Putamen (tissue), 1 donor: ENCODE results near the gene DNAJC11.
"Not testable (repeated sequence)": the region's sequence is repeated elsewhere in the genome, so short reads cannot be mapped to it uniquely, and the experiment has no call there.

ENCODE experiments used
- DNase-seq: peaks from one replicate; pipeline ENCODE4 v3.0.0-alpha.2; 2016; ENCODE audit warnings: low spot score

Gene DNAJC11

DNA sequence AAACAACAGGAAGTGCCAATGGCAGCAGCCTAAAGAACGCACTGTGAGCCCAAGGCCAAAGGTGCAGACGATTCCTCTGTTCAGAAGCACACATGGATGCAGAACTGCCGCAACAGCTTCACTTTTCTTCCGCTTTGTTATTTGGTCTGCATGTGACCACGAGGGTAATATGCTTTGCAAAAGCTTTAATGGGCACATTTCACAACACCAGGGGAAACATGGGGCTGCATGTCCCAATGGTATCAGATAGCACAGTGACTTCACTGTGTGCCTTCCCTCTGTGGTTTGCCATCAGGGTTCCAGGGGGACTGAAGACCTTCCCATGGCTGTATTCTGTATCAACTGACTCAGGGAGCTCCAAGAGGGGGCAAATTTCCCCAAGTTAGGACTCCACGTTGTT lies 48.6 kb downstream of the DNAJC11 start:
- DNase-seq, result no peak

DNA sequence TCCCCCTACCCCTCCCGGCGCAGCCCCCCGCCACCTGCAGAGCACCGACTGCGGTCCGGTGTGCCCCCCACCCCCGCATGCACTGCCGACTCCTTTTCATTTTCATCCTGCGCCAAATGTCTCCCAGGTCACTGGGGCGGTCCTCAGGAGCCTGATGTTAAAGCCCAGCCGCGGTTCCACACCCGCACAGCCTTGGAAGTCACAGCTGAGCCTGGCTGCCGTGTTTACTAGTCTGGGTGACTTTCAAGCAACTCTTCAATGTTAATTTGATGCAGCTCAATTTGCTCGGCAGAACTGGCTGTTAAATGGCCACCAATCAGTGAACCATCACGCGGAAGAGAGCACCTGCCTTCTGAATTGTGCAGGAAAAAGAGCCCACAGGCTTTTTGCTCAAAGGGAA lies 49.7 kb downstream of the DNAJC11 start:
- no peak for DNase-seq

DNA sequence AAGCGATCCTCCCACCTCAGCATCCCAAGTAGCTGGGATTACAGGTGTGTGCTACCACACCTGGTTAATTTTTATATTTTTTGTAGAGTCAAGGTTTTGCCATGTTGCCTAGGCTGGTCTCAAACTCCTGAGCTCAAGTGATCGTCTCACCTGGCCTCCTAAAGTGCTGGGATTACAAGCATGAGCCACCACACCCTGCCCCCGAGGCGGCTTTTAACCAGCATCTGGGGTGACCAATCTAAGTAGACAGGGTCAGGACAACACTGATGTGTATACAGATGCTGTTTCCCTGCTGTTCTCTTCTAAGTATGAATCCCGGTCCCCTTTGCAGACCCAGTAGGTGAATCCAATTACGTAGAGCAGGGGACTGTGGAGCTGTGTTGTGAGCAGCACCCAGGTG lies 53.1 kb downstream of the DNAJC11 start:
- no peak for DNase-seq

DNA sequence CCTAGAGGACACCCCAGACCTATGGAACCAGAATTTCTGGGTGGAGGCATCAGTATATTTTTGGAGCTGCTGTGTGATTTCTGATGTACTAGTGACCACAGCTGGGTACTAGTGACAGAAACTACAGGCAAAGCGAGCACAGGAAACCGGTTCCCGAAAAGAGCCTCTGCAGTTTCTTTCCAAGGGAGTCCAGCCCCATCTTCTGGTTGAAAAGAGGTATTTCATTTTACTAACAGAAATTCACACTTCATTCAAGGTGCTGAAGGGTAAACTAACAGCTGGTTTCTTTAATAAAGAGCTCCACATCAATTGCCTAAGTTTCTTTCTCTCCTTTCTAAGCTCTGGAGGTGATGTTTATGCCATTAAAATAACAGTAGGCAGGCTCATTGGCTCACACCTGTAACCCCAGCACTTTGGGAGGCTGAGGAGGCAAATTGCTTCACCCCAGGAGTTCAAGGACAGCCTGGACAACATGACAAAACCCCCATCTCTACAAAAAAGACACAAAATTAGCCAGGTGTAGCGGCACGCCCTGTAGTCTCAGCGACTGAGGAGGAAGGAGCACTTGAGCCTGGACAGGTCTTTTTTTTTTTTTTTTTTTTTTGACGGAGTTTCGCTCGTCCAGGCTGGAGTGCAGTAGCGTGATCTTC lies 55.0 kb downstream of the DNAJC11 start:
- peak; percentile 40 for DNase-seq

DNA sequence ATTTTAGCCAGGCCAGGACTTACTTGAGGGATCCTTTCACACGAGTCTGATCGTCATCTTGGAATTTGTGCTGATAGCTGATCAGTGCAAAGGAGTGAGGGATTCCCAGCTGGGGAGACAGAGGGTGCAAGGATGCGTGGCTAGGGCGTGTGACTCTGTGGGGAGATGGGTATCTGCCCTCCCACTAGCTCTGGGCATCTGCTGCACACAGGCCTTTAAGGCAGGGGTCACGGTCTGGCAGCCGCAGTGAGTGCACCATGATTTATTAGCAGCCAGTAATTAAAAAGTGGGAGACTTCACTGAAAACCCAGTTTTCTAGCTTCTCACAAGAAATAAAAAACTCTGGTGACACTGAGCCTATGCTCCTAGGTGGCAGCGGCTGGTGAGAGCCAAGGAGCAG lies 56.6 kb downstream of the DNAJC11 start:
- no peak for DNase-seq

DNA sequence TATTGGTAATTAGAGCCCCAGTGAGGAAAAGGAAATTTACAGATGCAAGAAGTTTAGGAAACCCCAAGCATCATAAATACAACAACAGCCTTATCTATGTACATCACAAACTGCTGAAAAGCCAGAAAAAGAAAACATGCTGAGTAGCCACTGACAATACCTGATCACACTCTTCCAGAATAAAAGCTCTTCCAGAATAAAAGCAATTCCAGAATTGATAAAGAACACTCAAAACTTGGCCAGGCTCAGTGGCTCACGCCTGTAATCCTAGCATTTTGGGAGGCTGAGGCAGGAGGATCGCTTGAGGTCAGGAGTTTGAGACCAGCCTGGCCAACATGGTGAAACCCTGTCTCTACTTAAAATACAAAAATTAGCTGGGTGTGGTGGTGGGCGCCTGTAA lies 60.7 kb downstream of the DNAJC11 start:
- DNase-seq, result not testable (repeated sequence)

DNA sequence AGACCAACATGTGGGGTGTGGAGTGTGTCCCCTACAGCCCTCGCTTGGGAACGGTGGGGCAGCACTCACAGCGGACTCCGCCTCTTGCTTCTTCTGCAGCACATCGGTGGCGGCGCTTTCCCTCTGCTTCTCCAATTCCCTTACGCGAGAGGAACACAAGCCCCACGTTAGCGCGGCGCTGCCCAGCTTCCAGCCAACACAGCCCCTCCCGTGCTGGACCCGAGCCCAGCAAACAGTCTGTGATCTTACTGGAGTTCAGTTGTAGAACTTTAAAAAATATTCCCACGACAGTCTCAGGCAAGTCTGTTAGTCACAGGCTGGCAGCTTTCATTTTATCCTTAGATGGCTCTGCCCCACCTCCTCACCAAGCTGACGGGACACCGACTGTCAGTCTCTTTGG lies 63.4 kb downstream of the DNAJC11 start:
- peak; percentile 52 for DNase-seq

DNA sequence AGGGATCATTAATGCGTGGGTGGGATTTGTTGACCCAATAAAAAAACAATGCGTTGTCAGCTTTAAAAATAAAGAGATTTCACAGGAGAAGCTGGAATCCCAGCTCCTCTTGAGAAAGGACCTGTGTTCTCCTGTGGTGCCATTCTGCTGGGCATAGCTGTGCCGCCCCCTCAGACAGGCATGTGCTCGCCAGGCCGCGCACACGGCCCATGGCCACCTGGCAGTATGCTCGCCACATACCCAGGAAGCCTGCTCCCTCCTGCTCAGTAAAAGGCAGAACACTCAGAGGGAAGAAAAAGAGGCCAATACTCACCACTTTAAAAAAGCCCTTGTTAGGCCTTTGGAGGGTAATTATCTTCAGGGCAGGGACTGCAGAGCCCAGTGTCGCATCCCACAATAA lies 63.8 kb downstream of the DNAJC11 start:
- DNase-seq, result no peak

DNA sequence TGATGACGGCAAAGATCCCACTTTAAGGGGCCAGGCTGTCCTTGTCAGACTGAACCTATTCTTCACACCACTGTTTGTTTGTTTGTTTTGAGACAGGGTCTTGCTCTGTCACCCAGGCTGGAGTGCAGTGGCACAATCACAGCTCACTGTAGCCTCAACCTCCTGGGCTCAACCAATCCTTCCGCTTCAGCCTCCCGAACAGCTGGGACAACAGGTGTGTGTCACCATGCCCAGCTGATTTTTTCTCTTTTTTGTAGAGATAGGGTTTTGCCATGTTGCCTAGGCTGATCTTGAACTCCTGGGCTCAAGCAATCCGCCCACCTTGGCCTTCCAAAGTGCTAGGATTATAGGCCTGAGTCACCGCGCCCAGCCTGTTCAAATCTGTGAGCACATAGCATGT lies 64.8 kb downstream of the DNAJC11 start:
- DNase-seq, result not testable (repeated sequence)

DNA sequence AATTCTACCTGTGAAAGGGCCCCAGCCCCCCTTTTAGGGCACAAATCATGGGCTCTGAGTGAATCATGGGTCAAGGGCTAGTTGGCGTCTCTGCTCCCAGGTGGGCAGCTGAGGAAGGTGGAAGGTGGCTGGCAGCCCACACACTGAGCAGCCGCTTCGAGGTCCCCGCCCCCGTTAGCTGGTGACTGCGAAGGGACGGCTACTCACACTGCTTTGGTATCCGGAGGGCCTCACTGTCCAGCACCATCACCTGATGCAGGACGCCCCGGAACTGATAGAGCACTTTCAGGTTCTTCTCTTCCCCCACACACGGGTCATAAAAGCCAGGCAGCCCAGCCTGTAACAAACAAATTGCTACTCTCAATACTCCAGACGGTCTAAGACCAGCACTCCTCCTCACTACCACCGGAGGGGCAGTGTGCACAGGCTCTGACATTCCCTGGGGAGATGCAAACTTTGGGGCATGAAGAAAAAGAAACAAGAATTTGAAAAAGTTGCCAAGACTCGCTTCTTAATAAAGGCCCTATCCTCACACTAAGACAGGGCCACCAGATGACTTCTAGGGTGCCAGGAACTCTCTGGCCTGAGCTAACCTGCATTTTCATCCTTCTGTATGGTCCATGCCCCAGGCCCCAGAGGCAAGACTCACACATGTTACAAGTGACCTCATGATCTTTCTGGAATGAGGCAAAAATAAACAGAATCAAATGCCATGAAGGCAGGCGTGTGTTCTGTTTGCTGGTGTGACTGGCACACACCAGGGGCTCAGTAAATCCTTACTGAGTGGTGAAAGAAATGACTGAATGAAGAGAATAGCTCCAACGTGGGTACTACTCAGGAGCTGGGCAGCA lies 65.5 kb downstream of the DNAJC11 start:
- DNase-seq, result no peak

DNA sequence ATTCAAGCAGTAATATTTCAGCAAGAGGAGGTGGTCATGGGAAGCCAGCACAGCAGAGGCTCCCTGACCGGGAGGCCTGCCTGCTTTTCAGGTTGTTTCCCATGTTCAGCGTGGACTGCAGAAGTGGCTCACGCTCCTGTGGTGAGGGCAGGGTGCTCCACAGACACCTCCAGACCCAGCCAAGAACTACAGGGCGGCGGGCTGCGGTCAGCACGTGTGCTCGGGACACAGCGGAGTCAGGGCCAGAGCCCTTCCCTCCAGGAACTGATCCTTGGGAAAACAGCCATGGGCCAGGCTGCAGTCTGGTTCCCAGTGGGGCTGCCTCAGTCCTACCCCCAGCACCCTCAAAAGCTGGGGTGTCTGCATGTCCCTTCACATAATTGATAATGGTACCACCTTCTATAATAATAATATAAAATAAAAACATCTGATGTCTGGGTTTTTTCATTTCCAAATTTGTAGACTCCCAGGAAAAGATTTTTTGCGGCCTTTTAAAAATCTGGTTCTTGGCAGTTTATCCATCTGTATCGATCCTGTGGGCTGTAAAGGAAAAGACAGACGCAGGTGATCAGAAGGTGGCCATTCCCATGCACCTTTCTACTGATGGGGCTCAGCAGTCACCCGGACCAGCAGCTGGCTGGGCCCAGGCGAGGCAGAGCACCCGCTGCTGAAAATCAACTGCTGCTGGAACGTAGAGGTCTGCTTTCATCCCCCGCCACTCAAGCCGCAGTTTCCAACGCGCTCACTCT lies 66.3 kb downstream of the DNAJC11 start:
- no peak for DNase-seq

DNA sequence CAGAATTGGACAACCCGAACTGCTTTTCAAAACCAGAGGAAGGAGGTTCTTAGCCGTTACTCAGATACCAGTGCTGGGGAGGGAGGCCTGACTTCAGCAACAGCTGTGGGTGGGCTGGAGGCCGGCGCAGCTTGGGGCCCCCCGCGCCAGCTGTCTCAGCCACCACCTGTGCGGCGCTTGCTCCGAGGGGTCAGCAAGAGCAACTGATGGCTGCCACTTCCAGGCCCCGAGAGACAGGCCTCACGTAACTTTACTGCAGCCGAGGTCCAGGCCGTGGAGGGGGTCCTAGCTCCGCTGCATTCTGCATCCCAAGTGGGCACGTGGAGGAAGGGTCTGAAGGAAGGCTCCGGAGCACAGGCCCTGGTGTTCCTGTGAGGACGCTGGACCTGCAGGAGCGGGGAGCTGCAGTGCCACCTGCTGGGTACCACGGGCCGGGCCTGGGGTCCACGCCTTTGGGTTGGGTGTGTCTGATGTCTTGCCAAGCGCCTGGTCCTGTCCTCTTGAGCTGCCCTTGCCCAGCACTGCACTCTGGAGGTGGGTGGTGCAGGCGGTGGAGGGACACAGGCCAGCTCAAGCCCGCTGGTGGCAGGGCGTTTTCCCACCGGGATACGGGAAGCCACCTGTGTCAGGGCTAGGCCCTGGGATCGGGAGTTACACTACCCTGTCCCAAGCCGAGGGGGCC lies 67.1 kb downstream of the DNAJC11 start:
- no peak for DNase-seq

DNA sequence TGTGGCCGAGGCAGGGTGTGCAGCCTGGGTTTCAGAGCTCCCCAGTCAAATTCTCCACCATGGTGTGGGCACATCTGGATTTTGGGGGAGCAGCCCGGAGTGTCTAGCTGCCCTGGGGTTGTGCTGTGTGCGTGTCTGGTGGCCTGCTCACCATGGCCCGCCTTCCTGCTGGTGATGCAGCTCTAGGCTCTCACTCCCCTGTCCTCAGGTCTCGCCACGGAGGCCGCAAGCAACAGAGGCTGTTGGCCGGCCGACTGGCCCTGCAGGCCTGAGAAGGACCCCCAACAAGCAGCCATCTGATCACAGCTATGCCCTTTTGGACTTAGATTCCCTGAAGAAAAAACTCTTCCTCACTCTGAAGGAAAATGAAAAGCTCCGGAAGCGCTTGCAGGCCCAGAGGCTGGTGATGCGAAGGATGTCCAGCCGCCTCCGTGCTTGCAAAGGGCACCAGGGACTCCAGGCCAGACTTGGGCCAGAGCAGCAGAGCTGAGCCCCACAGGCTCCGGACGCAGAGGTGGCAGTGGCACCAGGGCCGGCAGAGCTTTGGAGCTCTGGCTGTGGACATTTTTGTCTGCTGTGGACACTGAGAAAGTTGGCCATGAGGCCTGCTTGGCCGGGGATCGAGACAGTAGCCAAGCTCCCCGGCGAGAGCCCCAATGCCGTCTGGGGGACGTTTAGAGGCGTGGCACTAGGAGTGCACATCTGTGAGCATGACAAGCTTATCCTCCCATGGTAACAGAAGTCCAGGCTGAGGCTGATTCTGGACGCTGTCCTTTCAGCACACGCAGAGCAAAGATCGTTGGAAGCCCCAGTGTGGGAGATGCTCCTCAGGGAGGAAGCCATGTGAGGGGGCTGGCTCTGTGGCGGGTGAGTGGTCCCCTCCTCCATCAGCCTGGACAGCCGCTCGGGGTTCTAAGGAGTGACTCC lies 68.8 kb downstream of the DNAJC11 start:
- no peak for DNase-seq

DNA sequence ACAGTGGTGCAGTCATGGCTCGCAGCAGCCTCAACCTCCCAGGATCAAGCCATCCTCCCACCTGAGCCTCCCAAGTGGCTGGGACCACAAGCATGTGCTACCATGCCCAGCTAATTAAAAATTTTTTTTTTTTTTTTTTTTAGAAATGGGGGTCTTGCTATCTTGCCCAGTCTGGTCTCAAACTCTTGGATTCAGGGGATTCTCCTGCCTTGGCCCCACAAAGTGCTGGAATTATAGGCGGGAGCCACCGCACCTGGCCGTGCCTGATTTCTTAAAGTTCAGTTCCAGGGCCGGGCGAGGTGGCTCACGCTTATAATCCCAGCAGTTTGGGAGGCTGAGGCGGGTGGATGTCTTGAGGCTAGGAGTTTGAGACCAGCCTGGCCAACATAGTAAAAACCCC lies 70.6 kb downstream of the DNAJC11 start:
- DNase-seq, result no peak

DNA sequence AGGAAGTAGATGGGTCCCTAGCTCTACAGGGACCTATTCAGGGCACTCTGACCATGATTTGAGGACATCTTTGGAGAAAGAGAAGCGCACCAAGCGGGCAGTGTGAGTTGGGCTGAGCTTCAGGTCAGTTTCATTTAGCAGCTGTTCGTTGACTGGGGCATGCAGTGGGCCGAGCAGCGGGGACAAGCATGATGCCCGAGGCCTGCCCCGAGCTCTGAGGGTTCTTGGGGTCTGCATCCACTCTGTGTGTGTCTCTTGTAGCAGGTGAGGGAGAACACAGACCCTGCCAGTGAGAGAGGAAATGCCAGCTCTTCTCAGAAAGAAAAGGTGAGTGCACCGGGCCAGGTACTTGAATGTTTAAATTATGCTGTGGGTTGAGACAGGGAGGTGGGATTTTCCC lies 71.6 kb downstream of the DNAJC11 start:
- no peak for DNase-seq

DNA sequence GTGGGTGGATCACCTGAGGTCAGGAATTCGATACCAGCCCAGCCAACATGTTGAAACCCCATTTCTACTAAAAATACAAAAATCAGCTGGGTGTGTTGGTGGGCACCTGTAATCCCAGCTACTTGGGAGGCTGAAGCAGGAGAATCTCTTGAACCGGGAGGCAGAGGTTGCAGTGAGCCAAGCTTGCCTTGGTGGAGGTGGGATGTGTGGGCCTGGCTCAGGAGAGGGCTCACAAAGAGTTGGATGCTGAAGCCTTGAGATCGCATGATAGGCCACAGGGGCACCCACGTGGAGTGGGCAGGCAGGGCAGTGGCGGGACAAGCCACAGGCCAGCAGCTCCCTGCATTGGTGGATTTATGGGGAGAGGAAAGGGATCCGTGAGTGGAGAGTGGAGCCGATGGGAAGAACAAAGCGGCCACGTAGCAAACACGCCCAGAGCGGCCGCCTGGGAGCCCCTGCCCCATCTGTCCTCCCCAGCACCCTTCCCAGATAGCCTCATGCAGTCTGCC lies 72.6 kb downstream of the DNAJC11 start:
- DNase-seq, result no peak

DNA sequence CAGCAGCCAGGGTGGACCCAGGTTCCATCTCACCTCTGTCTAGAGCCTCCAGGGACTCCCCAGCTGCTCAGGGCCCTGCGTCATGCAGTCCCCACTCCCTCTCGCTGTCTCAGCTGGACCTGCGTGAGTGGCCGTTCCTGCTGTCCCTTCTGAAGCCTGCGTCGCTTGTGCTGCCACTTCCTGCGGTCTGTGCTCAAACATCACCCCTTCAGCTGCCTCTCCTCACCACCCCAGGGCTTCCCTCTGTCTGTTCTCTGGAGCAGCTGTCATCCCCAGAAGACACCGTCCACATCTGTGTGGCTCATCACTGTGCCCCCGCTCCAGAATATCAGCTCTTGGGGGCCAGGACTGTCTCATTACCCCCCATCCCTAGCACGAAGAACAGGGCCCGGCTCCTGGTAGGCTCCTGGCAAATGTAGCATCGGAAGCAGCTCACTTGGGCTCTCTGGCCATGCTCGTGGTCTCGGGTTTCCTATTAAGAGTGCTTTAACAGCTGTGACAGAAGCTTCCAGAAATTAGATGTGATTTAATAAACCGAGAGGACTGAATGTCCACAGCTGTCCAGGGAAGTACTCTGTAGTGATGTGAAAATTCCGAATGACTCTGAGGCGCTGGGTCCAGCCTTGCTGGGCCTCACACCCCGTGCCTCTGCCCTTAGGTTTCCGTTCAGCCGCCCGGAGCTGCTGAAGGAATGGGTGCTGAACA lies 73.6 kb downstream of the DNAJC11 start:
- DNase-seq, result no peak

DNA sequence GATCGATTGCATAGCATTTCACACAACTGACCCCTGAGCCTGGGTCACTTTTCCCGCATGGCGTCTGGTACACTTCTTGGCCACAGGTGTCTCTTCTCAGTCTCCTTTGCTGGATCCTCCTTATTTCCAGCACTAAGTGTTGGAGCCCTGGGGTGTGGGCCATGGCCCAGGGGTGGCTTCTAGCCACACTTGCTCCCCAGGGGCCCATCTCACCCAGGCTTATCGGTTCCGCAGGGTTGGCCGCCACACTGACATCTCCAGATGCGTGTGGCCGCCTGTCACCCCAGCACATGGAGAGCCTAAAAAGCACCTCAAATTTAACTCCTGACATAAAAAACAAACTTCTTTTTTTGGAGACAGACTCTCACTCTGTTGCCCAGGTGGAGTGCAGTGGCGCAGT lies 74.6 kb downstream of the DNAJC11 start:
- no peak for DNase-seq

DNA sequence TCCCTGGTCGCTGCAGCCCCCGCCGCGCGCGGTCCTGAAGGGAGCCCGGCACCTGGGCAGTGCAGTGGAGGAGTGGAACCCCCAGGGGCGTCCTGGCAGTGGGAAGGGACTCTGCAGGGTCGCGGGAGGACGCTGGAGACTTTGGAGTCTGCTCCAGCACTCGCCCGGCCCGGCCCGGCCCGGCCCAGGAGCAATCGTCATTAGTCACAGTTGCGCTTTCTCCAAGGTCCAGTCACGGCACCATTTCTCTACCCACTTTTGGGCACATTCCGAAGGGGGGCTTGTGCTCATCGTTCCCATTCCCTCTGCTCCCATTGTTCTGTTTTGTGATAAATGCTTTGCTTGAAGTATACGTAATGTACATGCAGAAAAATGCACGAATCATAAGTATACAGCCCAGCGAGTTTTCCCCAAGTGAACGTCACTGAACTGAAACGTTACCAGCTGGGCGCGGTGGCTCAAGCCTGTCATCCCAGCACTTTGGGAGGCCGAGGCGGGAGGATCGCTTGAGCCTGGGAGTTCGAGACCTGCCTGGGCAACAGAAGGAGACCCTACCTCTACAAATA lies 75.9 kb downstream of the DNAJC11 start:
- DNase-seq, result no peak
